H1 (cell line): ENCODE measurements around the gene TDRD9. TPM values are rescaled to one million over a fixed set of nuclear protein-coding genes. Genes with fewer than 3 reads are reported as not detected.

ENCODE experiments used
- CTCF ChIA-PET: fragments of 300-600 bp; sonication (Branson Sonifier 250); formaldehyde crosslinking; loops from one replicate; lab custom pipeline; 2021; ENCODE audit not compliant: partially characterized antibody; lab: Charles Lee
- POLR2A ChIA-PET: fragments of 300-600 bp; sonication (Branson Sonifier 250); formaldehyde crosslinking; loops from one replicate; lab custom pipeline; 2021; ENCODE audit warnings: inconsistent platforms; ENCODE audit not compliant: partially characterized antibody; lab: Charles Lee
- DNase-seq, 2 experiments: peaks; one replicate each; pipeline versions ENCODE4 v3.0.0 to v3.0.0-alpha.2; 2010 to 2022; ENCODE audit warnings: low spot score in 2 of 2, low read depth in 1 of 2, mixed read lengths in 1 of 2
- FAIRE-seq: peaks from 2 replicates; lab custom pipeline; 2011; peaks lifted over from hg19 to GRCh38; lab: Jason Lieb, UNC
- H2AFZ ChIP-seq: 2 replicates; pipeline ENCODE4 v1.8.1; 2012; ENCODE audit warnings: low read length, inconsistent platforms
- H2AK5ac ChIP-seq: 2 replicates; pipeline ENCODE4 v1.6.1; 2013; ENCODE audit warnings: low read depth, low read length
- H2BK120ac ChIP-seq: replicated peaks from 2 replicates; pipeline ENCODE3; 2013; ENCODE audit warnings: low read depth, low read length, inconsistent platforms
- H2BK12ac ChIP-seq: 2 replicates; pipeline ENCODE4 v1.6.1; 2013; ENCODE audit warnings: low read depth, low read length
- H2BK15ac ChIP-seq: 2 replicates; pipeline ENCODE4 v1.6.1; 2013; ENCODE audit warnings: low read length
- H2BK20ac ChIP-seq: 2 replicates; pipeline ENCODE4 v1.6.1; 2013; ENCODE audit warnings: low read length
- H2BK5ac ChIP-seq: 2 replicates; pipeline ENCODE4 v1.6.1; 2013; ENCODE audit warnings: low read depth, low read length
- H3K14ac ChIP-seq: 2 replicates; pipeline ENCODE4 v1.6.1; 2013; ENCODE audit warnings: inconsistent platforms; ENCODE audit not compliant: insufficient read length
- H3K18ac ChIP-seq: 2 replicates; pipeline ENCODE4 v1.6.1; 2013; ENCODE audit warnings: low read length; ENCODE audit errors: extremely low read depth
- H3K23ac ChIP-seq: 2 replicates; pipeline ENCODE4 v1.6.1; 2013; ENCODE audit warnings: inconsistent platforms; ENCODE audit not compliant: insufficient read length
- H3K23me2 ChIP-seq: 2 replicates; pipeline ENCODE4 v1.6.1; 2013; ENCODE audit warnings: low read depth, low read length
- H3K27ac ChIP-seq: 2 replicates; pipeline ENCODE4 v1.6.1; 2011; ENCODE audit warnings: low read depth, low read length, inconsistent platforms
- H3K27me3 ChIP-seq, 4 experiments: replicated peaks in 1 of 4; 1 replicate in 1 of 4; 2 replicates in 3 of 4; pipeline versions ENCODE4 v1.6.1 to v1.8.1; 2011 to 2013; ENCODE audit warnings: low read length in 3 of 4, mild to moderate bottlenecking in 3 of 4, inconsistent platforms in 2 of 4, mixed read lengths in 2 of 4, moderate library complexity in 1 of 4; ENCODE audit not compliant: control insufficient read depth in 3 of 4, insufficient read depth in 3 of 4; ENCODE audit errors: extremely low read depth in 1 of 4
- H3K36me3 ChIP-seq, 4 experiments: 2 replicates each; pipeline versions ENCODE4 v1.6.1 to v1.8.1; 2011 to 2013; ENCODE audit warnings: mild to moderate bottlenecking in 4 of 4, low read length in 3 of 4, moderate library complexity in 2 of 4, control low read depth in 1 of 4, inconsistent platforms in 1 of 4; ENCODE audit not compliant: insufficient read depth in 4 of 4, control insufficient read depth in 2 of 4
- H3K4ac ChIP-seq: replicated peaks from 2 replicates; pipeline ENCODE3; 2013; ENCODE audit warnings: low read length, low read depth, mixed read lengths, inconsistent platforms; ENCODE audit not compliant: insufficient read length
- H3K4me1 ChIP-seq, 4 experiments: replicated peaks in 1 of 4; 1 replicate in 1 of 4; 2 replicates in 3 of 4; pipeline versions ENCODE4 v1.6.1 to v1.8.1; 2011 to 2013; ENCODE audit warnings: low read length in 3 of 4, inconsistent platforms in 2 of 4, mixed read lengths in 1 of 4; ENCODE audit not compliant: insufficient read depth in 4 of 4, control insufficient read depth in 3 of 4
- H3K4me2 ChIP-seq, 2 experiments: 2 replicates each; pipeline versions ENCODE4 v1.6.1 to v1.8.1; 2011 to 2013; ENCODE audit warnings: low read depth in 2 of 2, low read length in 2 of 2, control low read depth in 1 of 2, inconsistent platforms in 1 of 2, mild to moderate bottlenecking in 1 of 2; ENCODE audit not compliant: insufficient read depth in 1 of 2
- H3K4me3 ChIP-seq, 4 experiments: fragments of 200-600, 300-600 bp in 1 of 4; sonication (generic), shearing (Covaris generic), sonication (Bioruptor Twin) in 1 of 4; 2 replicates each; pipeline versions ENCODE4 v1.5.1 to v1.8.1; 2011 to 2016; ENCODE audit warnings: low read length in 4 of 4, low read depth in 3 of 4, control low read depth in 2 of 4, inconsistent platforms in 2 of 4, mild to moderate bottlenecking in 2 of 4, mixed read lengths in 1 of 4, moderate library complexity in 1 of 4; ENCODE audit not compliant: insufficient read depth in 2 of 4; ENCODE audit errors: extremely low read depth in 1 of 4
- H3K56ac ChIP-seq: replicated peaks from 2 replicates; pipeline ENCODE3; 2013; ENCODE audit warnings: low read depth, mild to moderate bottlenecking, mixed read lengths, low read length, inconsistent platforms; ENCODE audit not compliant: insufficient read length
- H3K79me1 ChIP-seq: 2 replicates; pipeline ENCODE4 v1.6.1; 2013; ENCODE audit warnings: low read depth, low read length, control low read depth
- H3K79me2 ChIP-seq, 2 experiments: 2 replicates each; pipeline versions ENCODE4 v1.6.1 to v1.8.1; 2012 to 2013; ENCODE audit warnings: low read length in 2 of 2, mild to moderate bottlenecking in 2 of 2, inconsistent platforms in 1 of 2; ENCODE audit not compliant: insufficient read depth in 2 of 2, control insufficient read depth in 1 of 2
- H3K9ac ChIP-seq, 4 experiments: replicated peaks in 1 of 4; 1 replicate in 1 of 4; 2 replicates in 3 of 4; pipeline versions ENCODE4 v1.6.1 to v1.8.1; 2011 to 2013; ENCODE audit warnings: low read depth in 3 of 4, low read length in 3 of 4, control low read depth in 2 of 4, mild to moderate bottlenecking in 2 of 4, moderate library complexity in 2 of 4, inconsistent platforms in 1 of 4; ENCODE audit errors: extremely low read depth in 1 of 4
- H3K9me3 ChIP-seq, 2 experiments: 2 replicates each; pipeline versions ENCODE4 v1.6.1 to v1.8.1; 2012 to 2013; ENCODE audit warnings: mild to moderate bottlenecking in 2 of 2, moderate library complexity in 2 of 2, control low read depth in 1 of 2, inconsistent platforms in 1 of 2, low read depth in 1 of 2, low read length in 1 of 2, mixed read lengths in 1 of 2; ENCODE audit not compliant: insufficient read depth in 2 of 2
- H4K20me1 ChIP-seq, 2 experiments: replicated peaks in 1 of 2; 2 replicates each; pipeline versions ENCODE3 to v1.8.1; 2011 to 2013; ENCODE audit warnings: inconsistent platforms in 2 of 2, low read length in 2 of 2, mild to moderate bottlenecking in 1 of 2; ENCODE audit not compliant: insufficient read depth in 2 of 2, control insufficient read depth in 1 of 2
- H4K5ac ChIP-seq: 2 replicates; pipeline ENCODE4 v1.6.1; 2013; ENCODE audit warnings: low read length, low read depth, mixed read lengths, inconsistent platforms; ENCODE audit not compliant: insufficient read length
- H4K8ac ChIP-seq: 2 replicates; pipeline ENCODE4 v1.8.0; 2013; ENCODE audit warnings: mild to moderate bottlenecking, moderate library complexity, low read length, inconsistent platforms; ENCODE audit not compliant: insufficient read depth; ENCODE audit errors: extremely low read depth
- H4K91ac ChIP-seq: replicated peaks from 2 replicates; pipeline ENCODE3; 2013; ENCODE audit warnings: low read length, mixed read lengths, inconsistent platforms; ENCODE audit not compliant: insufficient read length
- WGBS, 2 experiments: shearing (Covaris generic) in 1 of 2; methylation state at CpG; one replicate each; pipeline versions ENCODE4 v1.1.6 to v1.1.7; 2013 to 2015; ENCODE audit warnings: low lambda C conversion rate in 2 of 2, mixed read lengths in 2 of 2, inconsistent platforms in 1 of 2, low coverage in 1 of 2, missing lambda C conversion rate in 1 of 2; ENCODE audit not compliant: insufficient replicate concordance in 2 of 2, insufficient coverage in 1 of 2, insufficient read length in 1 of 2; ENCODE audit errors: extremely low coverage in 1 of 2, missing lambda C conversion rate in 1 of 2; 5-methylcytosine and 5-hydroxymethylcytosine counted together
- polyA plus RNA-seq, 7 experiments: library from polyadenylated mRNA; depleted of rRNA in 3 of 7; stranded (reverse) in 5 of 7; unstranded in 2 of 7; fragments of >200 nt in 5 of 7; fragments of 200-250 nt in 2 of 7; gene quantifications; 1 replicate in 5 of 7; 2 replicates in 1 of 7; 4 replicates in 1 of 7; pipeline versions ENCODE4 v1.2.1 to v1.2.3, GENCODE V29; 2011 to 2013; ENCODE audit warnings: missing spikeins in 2 of 7, mixed read lengths in 2 of 7
- total RNA-seq: library from RNA; stranded (reverse); fragmentation: NEBNext Ultra II Directional; extraction: Animal tissue kit (Norgen Biotek cat#: 25700); gene quantifications from 2 replicates; pipeline ENCODE4 v1.2.1, GENCODE V29; 2021
- TF ChIP-seq, protein P1 (sequence below), 3 experiments: IDR thresholded peaks; 1 replicate in 2 of 3; 2 replicates in 1 of 3; pipeline versions ENCODE4 v1.5.1 to v1.6.1; 2011; ENCODE audit warnings: low read length in 3 of 3, mild to moderate bottlenecking in 3 of 3, inconsistent platforms in 2 of 3, low read depth in 1 of 3, moderate library complexity in 1 of 3; ENCODE audit not compliant: insufficient read depth in 1 of 3; ENCODE audit errors: control extremely low read depth in 1 of 3

TDRD9 gene
- total and polyA plus RNA-seq, 2 of the 8 experiments (the other 6 are each of a cell fraction or from before 2014, with no cell fraction given) = not detected

DNA sequence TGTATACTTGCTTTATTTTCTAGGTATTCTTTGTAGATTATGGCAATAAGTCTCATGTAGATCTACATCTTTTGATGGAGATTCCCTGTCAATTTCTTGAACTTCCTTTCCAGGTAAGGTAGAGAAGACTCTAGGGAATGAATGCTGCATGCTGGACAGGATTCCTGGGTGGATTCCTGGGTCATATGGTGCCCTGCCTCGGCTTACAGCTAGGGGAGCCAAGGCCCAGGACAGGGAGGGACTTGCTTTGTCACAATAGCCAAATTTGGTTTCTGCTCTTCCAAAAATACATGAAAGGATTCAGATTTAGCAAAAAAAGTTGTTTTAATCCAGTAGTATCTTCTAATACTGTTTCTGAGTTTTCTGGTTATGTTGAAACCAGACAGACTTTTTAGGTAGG, 97.8 kb downstream of the TDRD9 start:
- H3K14ac ChIP-seq = no peak overlapping the region
- TF ChIP-seq, protein P1, sequence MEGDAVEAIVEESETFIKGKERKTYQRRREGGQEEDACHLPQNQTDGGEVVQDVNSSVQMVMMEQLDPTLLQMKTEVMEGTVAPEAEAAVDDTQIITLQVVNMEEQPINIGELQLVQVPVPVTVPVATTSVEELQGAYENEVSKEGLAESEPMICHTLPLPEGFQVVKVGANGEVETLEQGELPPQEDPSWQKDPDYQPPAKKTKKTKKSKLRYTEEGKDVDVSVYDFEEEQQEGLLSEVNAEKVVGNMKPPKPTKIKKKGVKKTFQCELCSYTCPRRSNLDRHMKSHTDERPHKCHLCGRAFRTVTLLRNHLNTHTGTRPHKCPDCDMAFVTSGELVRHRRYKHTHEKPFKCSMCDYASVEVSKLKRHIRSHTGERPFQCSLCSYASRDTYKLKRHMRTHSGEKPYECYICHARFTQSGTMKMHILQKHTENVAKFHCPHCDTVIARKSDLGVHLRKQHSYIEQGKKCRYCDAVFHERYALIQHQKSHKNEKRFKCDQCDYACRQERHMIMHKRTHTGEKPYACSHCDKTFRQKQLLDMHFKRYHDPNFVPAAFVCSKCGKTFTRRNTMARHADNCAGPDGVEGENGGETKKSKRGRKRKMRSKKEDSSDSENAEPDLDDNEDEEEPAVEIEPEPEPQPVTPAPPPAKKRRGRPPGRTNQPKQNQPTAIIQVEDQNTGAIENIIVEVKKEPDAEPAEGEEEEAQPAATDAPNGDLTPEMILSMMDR (IDR thresholded peaks at IDR 0.05; ENCODE audit: control extremely low read depth in 1 of 3, insufficient read depth in 1 of 3, low read depth in 1 of 3, low read length in 3 of 3) = peak; percentile 23 to 55 (median 53); a peak in 3 of 4 replicates

More for the DNA sequence above, 97.8 kb downstream of the TDRD9 start:
- DNase-seq = no peak
- H3K23me2 ChIP-seq = no peaks in the 10 kb centered on the region
- no peak overlapping the region for H3K4ac ChIP-seq
- no peak overlapping the region for H3K18ac ChIP-seq
- WGBS, 2 experiments = 80% methylated on average over 1 of the region's 1 CpG; no CpG with 5 or more reads in 1 of the 2 experiments
- H4K91ac ChIP-seq = no peak overlapping the region
- no peak overlapping the region for H2BK20ac ChIP-seq
- no peak overlapping the region for H3K4me2 ChIP-seq
- no peaks in the 10 kb centered on the region for H3K27me3 ChIP-seq
- no peaks in the 10 kb centered on the region for H3K9me3 ChIP-seq
- no peak overlapping the region for H2BK15ac ChIP-seq
- no peaks in the 10 kb centered on the region for H3K36me3 ChIP-seq
- no peak overlapping the region for H3K4me3 ChIP-seq
- no peaks in the 10 kb centered on the region for H4K20me1 ChIP-seq
- no peak overlapping the region for H2AK5ac ChIP-seq
- no peak overlapping the region for H3K56ac ChIP-seq
- no peak overlapping the region for H3K27ac ChIP-seq
- H2AFZ ChIP-seq = no peak overlapping the region
- no peak overlapping the region for H2BK5ac ChIP-seq
- no peak overlapping the region for H4K8ac ChIP-seq
- no peak overlapping the region for H3K9ac ChIP-seq
- ChIA-PET CTCF (interaction anchor here (0.8 to 3.2 kb wide), 9 partner anchors 9 to 188 kb away, joined by 3 to 20 read pairs (median 4); no protein-coding TSS in a partner anchor), POLR2A (interaction anchor here (1.6 kb wide), 1 partner anchor 9 kb away, joined by 4 read pairs; no protein-coding TSS in a partner anchor)
- FAIRE-seq = no peak
- H3K79me1 ChIP-seq = no peaks in the 10 kb centered on the region
- no peak overlapping the region for H2BK12ac ChIP-seq
- H2BK120ac ChIP-seq = no peak overlapping the region
- no peaks in the 10 kb centered on the region for H3K4me1 ChIP-seq
- no peak overlapping the region for H4K5ac ChIP-seq
- H3K23ac ChIP-seq = no peak overlapping the region
- no peaks in the 10 kb centered on the region for H3K79me2 ChIP-seq
